Neuronal stem cell (in vitro differentiated cells): ENCODE data around the gene SPRR5.
A peak's percentile ranks its signal among the peaks of the same experiment; 100 is the strongest.

Experiments
- DNase-seq: peaks from one replicate; pipeline ENCODE4 v3.0.0-alpha.2; 2013; ENCODE audit warnings: low spot score
- H2AFZ ChIP-seq: one replicate; pipeline ENCODE4 v1.6.1; 2013; ENCODE audit warnings: mild to moderate bottlenecking, low read length, inconsistent platforms
- H2AK5ac ChIP-seq: 2 replicates; pipeline ENCODE4 v1.6.1; 2013; ENCODE audit warnings: low read depth, mild to moderate bottlenecking, inconsistent platforms, low read length, moderate library complexity, mixed read lengths
- H2BK120ac ChIP-seq: 2 replicates; pipeline ENCODE4 v1.6.1; 2013; ENCODE audit warnings: low read depth, mild to moderate bottlenecking, inconsistent platforms, low read length, moderate library complexity, mixed read lengths
- H2BK12ac ChIP-seq: one replicate; pipeline ENCODE4 v1.6.1; 2013; ENCODE audit warnings: low read length, inconsistent platforms
- H2BK15ac ChIP-seq: 2 replicates; pipeline ENCODE4 v1.6.1; 2013; ENCODE audit warnings: mild to moderate bottlenecking, low read length, inconsistent platforms, mixed read lengths
- H2BK5ac ChIP-seq: one replicate; pipeline ENCODE4 v1.6.1; 2013; ENCODE audit warnings: inconsistent platforms, mild to moderate bottlenecking, low read length, moderate library complexity
- H3K14ac ChIP-seq: one replicate; pipeline ENCODE4 v1.6.1; 2013; ENCODE audit warnings: low read length, inconsistent platforms
- H3K18ac ChIP-seq: 2 replicates; pipeline ENCODE4 v1.6.1; 2013; ENCODE audit warnings: low read length, inconsistent platforms
- H3K23ac ChIP-seq: 2 replicates; pipeline ENCODE4 v1.6.1; 2013; ENCODE audit warnings: low read depth, mild to moderate bottlenecking, mixed read lengths, low read length, inconsistent platforms; ENCODE audit not compliant: poor library complexity
- H3K27ac ChIP-seq: replicated peaks from 3 replicates; pipeline ENCODE4 v1.5.1; 2013; ENCODE audit warnings: low read length, inconsistent platforms
- H3K27me3 ChIP-seq, 3 experiments: 2 replicates each; pipeline ENCODE4 v1.6.1; 2013; ENCODE audit warnings: low read length in 3 of 3, mild to moderate bottlenecking in 2 of 3, inconsistent platforms in 1 of 3, low read depth in 1 of 3, mixed read lengths in 1 of 3, moderate library complexity in 1 of 3; ENCODE audit not compliant: control insufficient read depth in 3 of 3, insufficient read depth in 3 of 3
- H3K36me3 ChIP-seq, 2 donors: replicated peaks in 1 of 2; 2 replicates each; pipeline ENCODE4 v1.6.1; 2013; ENCODE audit warnings: low read length in 2 of 2; ENCODE audit not compliant: control insufficient read depth in 2 of 2, insufficient read depth in 2 of 2
- H3K4ac ChIP-seq: 2 replicates; pipeline ENCODE4 v1.6.1; 2013; ENCODE audit warnings: inconsistent platforms, mild to moderate bottlenecking, low read length, moderate library complexity
- H3K4me1 ChIP-seq, 2 donors: 1 replicate in 1 of 2; 2 replicates in 1 of 2; pipeline ENCODE4 v1.6.1; 2013; ENCODE audit warnings: low read length in 2 of 2, low read depth in 1 of 2; ENCODE audit not compliant: control insufficient read depth in 2 of 2, insufficient read depth in 1 of 2
- H3K4me2 ChIP-seq: one replicate; pipeline ENCODE4 v1.6.1; 2013; ENCODE audit warnings: mild to moderate bottlenecking, low read length, inconsistent platforms; ENCODE audit not compliant: insufficient read depth, poor library complexity, severe bottlenecking
- H3K4me3 ChIP-seq, 2 donors: 2 replicates each; pipeline ENCODE4 v1.5.1; 2013; ENCODE audit warnings: low read length in 2 of 2, mild to moderate bottlenecking in 2 of 2, inconsistent platforms in 1 of 2, moderate library complexity in 1 of 2
- H3K79me1 ChIP-seq: one replicate; pipeline ENCODE4 v1.6.1; 2013; ENCODE audit warnings: low read depth, mild to moderate bottlenecking, inconsistent platforms, low read length, moderate library complexity
- H3K9ac ChIP-seq: one replicate; pipeline ENCODE4 v1.6.1; 2013; ENCODE audit warnings: mild to moderate bottlenecking, low read depth, low read length, inconsistent platforms; ENCODE audit not compliant: poor library complexity
- H3K9me3 ChIP-seq, 2 donors: replicated peaks in 1 of 2; 2 replicates each; pipeline versions ENCODE3 to v1.6.1; 2013; ENCODE audit warnings: low read length in 2 of 2, mild to moderate bottlenecking in 2 of 2, inconsistent platforms in 1 of 2, low read depth in 1 of 2, mixed read lengths in 1 of 2, moderate library complexity in 1 of 2; ENCODE audit not compliant: control insufficient read depth in 2 of 2, insufficient read depth in 1 of 2
- H4K8ac ChIP-seq: one replicate; pipeline ENCODE4 v1.6.1; 2013; ENCODE audit warnings: low read depth, mild to moderate bottlenecking, inconsistent platforms, low read length, moderate library complexity
- H4K91ac ChIP-seq: one replicate; pipeline ENCODE4 v1.6.1; 2013; ENCODE audit warnings: low read length, low read depth, mild to moderate bottlenecking, inconsistent platforms; ENCODE audit not compliant: poor library complexity
- WGBS, 2 donors: extraction: QIAGEN DNeasy Blood & Tissue Kit; methylation state at CpG; one replicate each; pipeline ENCODE4 v1.1.7; 2013; ENCODE audit warnings: missing lambda C conversion rate in 2 of 2, mixed read lengths in 1 of 2; ENCODE audit not compliant: insufficient read length in 2 of 2, insufficient replicate concordance in 1 of 2; ENCODE audit errors: extremely low coverage in 2 of 2; 5-methylcytosine and 5-hydroxymethylcytosine counted together

The SPRR5 gene

DNA sequence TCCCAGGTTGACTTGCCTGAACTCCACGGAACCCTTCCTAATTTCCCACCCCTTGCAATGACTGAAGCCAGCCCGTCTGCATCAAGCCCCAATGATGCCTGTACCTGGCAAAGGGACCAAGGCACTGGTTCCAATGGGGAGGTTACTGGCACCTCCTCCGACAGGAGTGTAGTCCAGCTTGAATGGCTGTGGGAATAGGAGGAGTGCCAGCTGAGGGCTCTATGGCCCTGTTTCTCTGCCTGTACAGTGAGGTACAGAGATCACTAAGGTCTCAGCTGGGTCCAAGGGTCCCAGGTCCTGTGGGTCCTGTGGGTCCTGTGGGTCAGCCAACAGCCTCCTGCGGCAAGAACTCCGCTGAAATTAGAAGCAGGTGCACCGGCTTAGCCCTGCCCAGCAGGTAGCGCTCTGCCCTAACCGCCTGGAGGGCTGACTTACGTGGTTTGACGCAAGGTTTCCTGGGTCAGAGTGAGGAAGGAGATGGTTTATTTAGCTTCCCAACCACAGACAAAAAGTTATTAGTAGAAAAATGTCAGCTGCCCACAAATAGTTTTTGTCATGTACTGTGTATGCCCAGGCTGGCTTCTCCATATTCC, 13.5 kb downstream of the SPRR5 start:
- no peak overlapping the region for H3K4me2 ChIP-seq
- H3K4me3 ChIP-seq = no peak overlapping the region
- no peak overlapping the region for H3K4ac ChIP-seq
- no peak overlapping the region for H2BK120ac ChIP-seq
- H2AFZ ChIP-seq = no peak overlapping the region
- H3K79me1 ChIP-seq = no peaks in the 10 kb centered on the region
- H3K9me3 ChIP-seq = no peaks in the 10 kb centered on the region
- peak overlapping the region; percentile 52 for H2BK12ac ChIP-seq
- H3K27ac ChIP-seq = no peak overlapping the region
- no CpG with 5 or more reads among the region's 10 CpGs for WGBS, 2 donors
- peak overlapping the region; percentile 31 for H2BK15ac ChIP-seq
- no peak overlapping the region for H2BK5ac ChIP-seq
- no peak overlapping the region for H4K91ac ChIP-seq
- no peak overlapping the region for H2AK5ac ChIP-seq
- H3K9ac ChIP-seq = no peak overlapping the region
- no peak overlapping the region for H3K23ac ChIP-seq
- H4K8ac ChIP-seq = no peak overlapping the region
- no peak for DNase-seq
- peak overlapping the region; percentile 6 for H3K14ac ChIP-seq
- H3K36me3 ChIP-seq = no peaks in the 10 kb centered on the region
- no peaks in the 10 kb centered on the region for H3K4me1 ChIP-seq
- peak overlapping the region; percentile 61 for H3K18ac ChIP-seq
- no peaks in the 10 kb centered on the region for H3K27me3 ChIP-seq

DNA sequence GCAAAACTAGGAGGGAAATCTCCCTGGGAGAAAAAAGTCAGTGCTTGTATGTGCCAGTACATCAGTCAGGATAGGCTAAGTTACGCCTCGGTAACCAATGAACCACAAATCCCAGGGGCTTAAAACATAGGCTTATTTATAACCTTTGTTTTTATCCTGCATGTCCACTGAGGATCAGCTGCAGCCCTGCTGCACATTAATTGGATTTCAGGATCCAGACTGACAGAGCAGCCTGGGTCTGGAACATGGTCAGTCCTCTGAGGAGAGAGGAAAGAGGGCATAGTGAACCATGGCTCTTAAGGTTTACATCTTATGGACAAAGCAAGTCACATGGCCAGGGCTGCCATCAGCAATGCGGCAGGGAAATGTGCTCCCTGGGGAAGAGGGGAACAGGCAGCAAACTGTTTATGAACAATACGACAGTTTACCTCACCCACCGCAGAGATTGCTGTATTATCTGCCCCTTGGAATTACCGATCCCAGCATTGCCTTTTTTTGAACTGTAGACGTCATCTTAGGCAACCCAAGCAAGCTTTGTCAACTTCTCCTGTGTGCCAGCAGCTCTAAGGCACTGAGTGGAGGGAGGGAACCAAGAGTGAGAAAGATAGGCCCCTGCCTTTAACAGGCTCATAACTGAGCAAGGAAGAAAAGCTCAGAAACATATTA, 14.4 kb downstream of the SPRR5 start:
- Histone ChIP-seq H3K4me1 (no peaks in the 10 kb centered on the region), H3K23ac (no peak overlapping the region), H4K91ac (no peak overlapping the region), H3K4me3 (no peak overlapping the region), H3K18ac (no peak overlapping the region), H2BK15ac (no peak overlapping the region), H2AK5ac (no peak overlapping the region), H2BK120ac (no peak overlapping the region), H3K36me3 (no peaks in the 10 kb centered on the region), H3K9ac (no peak overlapping the region), H2BK5ac (no peak overlapping the region), H3K4me2 (no peak overlapping the region), H2BK12ac (no peak overlapping the region), H3K4ac (no peak overlapping the region), H3K14ac (no peak overlapping the region), H2AFZ (no peak overlapping the region), H3K27me3 (no peaks in the 10 kb centered on the region), H3K9me3 (no peaks in the 10 kb centered on the region), H3K27ac (no peak overlapping the region), H3K79me1 (no peaks in the 10 kb centered on the region), H4K8ac (no peak overlapping the region)
- no peak for DNase-seq
- WGBS, 2 donors = no CpG with 5 or more reads among the region's 7 CpGs

- Histone ChIP-seq H2BK15ac (no peak overlapping the region), H3K23ac (no peak overlapping the region), H2AK5ac (no peak overlapping the region), H3K4me1 (no peaks in the 10 kb centered on the region), H3K27ac (no peak overlapping the region), H2BK12ac (no peak overlapping the region), H3K36me3 (no peaks in the 10 kb centered on the region), H3K27me3 (no peaks in the 10 kb centered on the region), H3K9me3 (no peaks in the 10 kb centered on the region), H3K4me3 (no peak overlapping the region), H3K4ac (no peak overlapping the region), H2BK5ac (no peak overlapping the region), H3K79me1 (no peaks in the 10 kb centered on the region), H3K14ac (no peak overlapping the region), H4K8ac (no peak overlapping the region), H2AFZ (no peak overlapping the region), H3K9ac (no peak overlapping the region), H3K18ac (no peak overlapping the region), H3K4me2 (no peak overlapping the region), H2BK120ac (no peak overlapping the region), H4K91ac (no peak overlapping the region)
- WGBS, 2 donors = no CpG with 5 or more reads among the region's 2 CpGs
- no peak for DNase-seq
These were observed 15.9 kb downstream of the SPRR5 start for GRCh38 chr1:152962876-152963415.

- no peak overlapping the region for H2BK120ac ChIP-seq
- no peak overlapping the region for H3K4ac ChIP-seq
- WGBS, 2 donors = no CpG with 5 or more reads among the region's 1 CpG
These were observed 17.5 kb downstream of the SPRR5 start for GRCh38 chr1:152964536-152964935.

More at GRCh38 chr1:152964536-152964935, 17.5 kb downstream of the SPRR5 start:
- Histone ChIP-seq H3K4me2 (no peak overlapping the region), H2AK5ac (no peak overlapping the region), H3K79me1 (no peaks in the 10 kb centered on the region), H3K18ac (no peak overlapping the region), H3K36me3 (no peaks in the 10 kb centered on the region), H3K27ac (no peak overlapping the region), H3K27me3 (peaks cover 0 to 4% (median 0%) of the 10 kb centered on the region in 3 experiments), H3K4me3 (no peak overlapping the region), H2BK15ac (no peak overlapping the region), H4K91ac (no peak overlapping the region), H3K9ac (no peak overlapping the region), H3K14ac (no peak overlapping the region), H2BK5ac (no peak overlapping the region), H3K4me1 (no peaks in the 10 kb centered on the region), H3K23ac (no peak overlapping the region), H2BK12ac (no peak overlapping the region), H2AFZ (no peak overlapping the region), H3K9me3 (no peaks in the 10 kb centered on the region), H4K8ac (no peak overlapping the region)
- DNase-seq = no peak
